ENCODE results near the gene CLHC1.

Gene CLHC1

GRCh38 chr2:55169359-55169758 is 62.7 kb downstream of the CLHC1 start:
- no peak for DNase-seq (ENCODE audit: low read depth in 2 of 2)

GRCh38 chr2:55168221-55169154 is 63.6 kb downstream of the CLHC1 start:
- DNase-seq (ENCODE audit: low read depth in 2 of 2): peak in 1 of 2 donors; percentile 11

- no peak for DNase-seq (ENCODE audit: low read depth in 2 of 2)
Observed at GRCh38 chr2:55165626-55166025, 66.5 kb downstream of the CLHC1 start.

- DNase-seq (ENCODE audit: low read depth in 2 of 2): no peak
Observed at GRCh38 chr2:55164534-55165480, 67.3 kb downstream of the CLHC1 start.

- no peak for DNase-seq (ENCODE audit: low read depth in 2 of 2)
Observed at GRCh38 chr2:55163941-55164390, 68.1 kb downstream of the CLHC1 start.

GRCh38 chr2:55163274-55163721 is 68.8 kb downstream of the CLHC1 start:
- DNase-seq (ENCODE audit: low read depth in 2 of 2): no peak

- DNase-seq (ENCODE audit: low read depth in 2 of 2): no peak
Observed at GRCh38 chr2:55162284-55163006, 69.6 kb downstream of the CLHC1 start.

- no peak for DNase-seq (ENCODE audit: low read depth in 2 of 2)
Observed at GRCh38 chr2:55161295-55162210, 70.5 kb downstream of the CLHC1 start.

GRCh38 chr2:55160422-55160821 is 71.7 kb downstream of the CLHC1 start:
- no peak for DNase-seq (ENCODE audit: low read depth in 2 of 2)

- DNase-seq (ENCODE audit: low read depth in 2 of 2): no peak
Observed at GRCh38 chr2:55159752-55160151, 72.3 kb downstream of the CLHC1 start.

GRCh38 chr2:55159037-55159651 is 72.9 kb downstream of the CLHC1 start:
- no peak for DNase-seq (ENCODE audit: low read depth in 2 of 2)

GRCh38 chr2:55158111-55158814 is 73.8 kb downstream of the CLHC1 start:
- no peak for DNase-seq (ENCODE audit: low read depth in 2 of 2)

- no peak for DNase-seq (ENCODE audit: low read depth in 2 of 2)
Observed at GRCh38 chr2:55157474-55157884, 74.6 kb downstream of the CLHC1 start.

- DNase-seq (ENCODE audit: low read depth in 2 of 2): no peak
Observed at GRCh38 chr2:55156984-55157383, 75.1 kb downstream of the CLHC1 start.

GRCh38 chr2:55156326-55156725 is 75.8 kb downstream of the CLHC1 start:
- DNase-seq (ENCODE audit: low read depth in 2 of 2): no peak

GRCh38 chr2:55155764-55156281 is 76.3 kb downstream of the CLHC1 start:
- no peak for DNase-seq (ENCODE audit: low read depth in 2 of 2)

GRCh38 chr2:55155206-55155605 is 76.9 kb downstream of the CLHC1 start:
- DNase-seq (ENCODE audit: low read depth in 2 of 2): no peak

GRCh38 chr2:55154525-55155030 is 77.5 kb downstream of the CLHC1 start:
- no peak for DNase-seq (ENCODE audit: low read depth in 2 of 2)

Measured in stimulated activated CD8-positive, alpha-beta memory T cell treated with anti-CD3 and anti-CD28 coated beads, Interleukin-7, amount 100 ng/mL, for 4 hours (primary cell).